GM06990 (cell line): ENCODE results near the gene CERS6.

ENCODE experiments used
- DNase-seq: peaks from one replicate; pipeline ENCODE4 v3.0.0-alpha.2; 2011; ENCODE audit not compliant: insufficient read length; ENCODE audit errors: extremely low read depth
- H3K27me3 ChIP-seq: replicated peaks from 2 replicates; pipeline ENCODE4 v1.6.0; 2011; ENCODE audit warnings: low read length; ENCODE audit not compliant: control insufficient read depth, insufficient read depth
- H3K36me3 ChIP-seq: 2 replicates; pipeline ENCODE4 v1.5.1; 2011; ENCODE audit warnings: low read length; ENCODE audit not compliant: control insufficient read depth, insufficient read depth
- H3K4me3 ChIP-seq: replicated peaks from 2 replicates; pipeline ENCODE4 v1.5.1; 2011; ENCODE audit warnings: low read depth, mild to moderate bottlenecking, control low read depth, low read length
- CTCF ChIP-seq: IDR thresholded peaks from 2 replicates; pipeline ENCODE4 v1.5.1; 2011; ENCODE audit warnings: low read length, control low read depth, mild to moderate bottlenecking, inconsistent platforms; ENCODE audit not compliant: insufficient read depth, poor library complexity, severe bottlenecking

The CERS6 gene

GRCh38 chr2:168526641-168527040 lies 70.6 kb downstream of the CERS6 start:
- DNase-seq, result no peak
- no peak for TF ChIP-seq CTCF
- H3K36me3 ChIP-seq, result no peaks in the 10 kb centered on the region
- no peak overlapping the region for H3K4me3 ChIP-seq
- no peaks in the 10 kb centered on the region for H3K27me3 ChIP-seq

GRCh38 chr2:168528016-168528415 lies 71.9 kb downstream of the CERS6 start:
- no peak for DNase-seq
- TF ChIP-seq CTCF, result no peak
- H3K36me3 ChIP-seq, result no peaks in the 10 kb centered on the region
- H3K27me3 ChIP-seq, result no peaks in the 10 kb centered on the region
- no peak overlapping the region for H3K4me3 ChIP-seq

- Histone ChIP-seq H3K36me3 (no peaks in the 10 kb centered on the region), H3K4me3 (no peak overlapping the region), H3K27me3 (no peaks in the 10 kb centered on the region)
- no peak for TF ChIP-seq CTCF
- DNase-seq, result no peak
These were observed 72.4 kb downstream of the CERS6 start for GRCh38 chr2:168528469-168528868.

- DNase-seq, result no peak
These were observed 73.2 kb downstream of the CERS6 start for GRCh38 chr2:168529054-168529833.

GRCh38 chr2:168529900-168530561 lies 74.0 kb downstream of the CERS6 start:
- TF ChIP-seq CTCF, result no peak
- no peak for DNase-seq
- Histone ChIP-seq H3K27me3 (no peaks in the 10 kb centered on the region), H3K36me3 (no peaks in the 10 kb centered on the region), H3K4me3 (no peak overlapping the region)

More at GRCh38 chr2:168529054-168529833, 73.2 kb downstream of the CERS6 start:
- no peak for TF ChIP-seq CTCF
- Histone ChIP-seq H3K36me3 (no peaks in the 10 kb centered on the region), H3K27me3 (no peaks in the 10 kb centered on the region), H3K4me3 (no peak overlapping the region)
